Psoas muscle (tissue), 8 donors: Measurements from ENCODE around the gene TFF1. TPM values are rescaled to one million over a fixed set of nuclear protein-coding genes. Genes with fewer than 3 reads are reported as not detected.

Experiments
- ATAC-seq, 4 donors: fragments of 200-7000 bp; cut with Tn5 transposase; one replicate each; pipeline ENCODE4 v1.9.1; 2020; ENCODE audit warnings: moderate library complexity in 3 of 4, mild to moderate bottlenecking in 2 of 4
- DNase-seq, 2 donors: peaks; one replicate each; pipeline ENCODE4 v3.0.0-alpha.2; 2020
- H3K27ac ChIP-seq: fragments of 200-600 bp; one replicate; pipeline ENCODE4 v1.8.0; 2022
- H3K27me3 ChIP-seq, 3 donors: fragments of 200-600 bp in 1 of 3; one replicate each; pipeline versions ENCODE4 v1.6.1 to v1.8.0; 2013 to 2022; ENCODE audit warnings: low read length in 2 of 3, mild to moderate bottlenecking in 2 of 3, moderate library complexity in 1 of 3; ENCODE audit not compliant: insufficient read depth in 3 of 3
- H3K36me3 ChIP-seq, 2 donors: fragments of 200-600 bp in 1 of 2; one replicate each; pipeline versions ENCODE4 v1.6.1 to v1.8.0; 2013 to 2022; ENCODE audit warnings: low read depth in 1 of 2, mild to moderate bottlenecking in 1 of 2, moderate library complexity in 1 of 2; ENCODE audit not compliant: insufficient read depth in 1 of 2
- H3K4me1 ChIP-seq: fragments of 200-600 bp; one replicate; pipeline ENCODE4 v1.8.0; 2022
- H3K4me3 ChIP-seq: fragments of 200-600 bp; one replicate; pipeline ENCODE4 v1.8.0; 2022; ENCODE audit warnings: mild to moderate bottlenecking
- H3K9me3 ChIP-seq: fragments of 200-600 bp; one replicate; pipeline ENCODE4 v1.8.0; 2022
- CTCF ChIP-seq: fragments of 200-600 bp; IDR thresholded peaks from one replicate; pipeline ENCODE4 v1.8.0; 2022; ENCODE audit warnings: antibody characterized with exemption
- WGBS, 3 donors: extraction: QIAGEN DNeasy Blood & Tissue Kit; methylation state at CpG; one replicate each; pipeline versions ENCODE4 v1.1.6 to v1.1.7; 2013; 5-methylcytosine and 5-hydroxymethylcytosine counted together
- intact Hi-C, 2 donors: fragments of 100-400 bp; cut with DNase I; formaldehyde crosslinking; loops; one replicate each; pipeline versions ENCODE4 v1.11.0 to v1.14.2; 2022
- polyA plus RNA-seq, 3 donors: library from polyadenylated mRNA; stranded (reverse); fragments of 200-250 nt; gene quantifications; one replicate each; pipeline ENCODE4 v1.2.3, GENCODE V29; 2013
- total RNA-seq, 4 donors: library from RNA; stranded (reverse); fragmentation: NEBNext Ultra II Directional in 2 of 4; extraction: Animal tissue kit (Norgen Biotek cat#: 25700) in 2 of 4; gene quantifications; one replicate each; pipeline versions ENCODE4 v1.2.1 to v1.2.4, GENCODE V29; 2021 to 2023
- donor health status: healthy with polysubstance abuse.
- donor health status: DM: no; HTN: no; CAD: no; lungs with moderate emphysema.
- donor health status: Bipolar disorder and iron deficiency.
- donor health status: healthy.
- donor health status: DM: yes; HTN: yes; CAD: no.
- donor health status: DM: no; HTN: no; CAD: no.
- donor health status: DM: no; HTN: no; CAD: no.
- donor health status: DM: yes; HTN: yes; CAD: no.

Gene TFF1
- total and polyA plus RNA-seq, 7 donors, result 0.16 TPM; not detected in 6

GRCh38 chr21:42314616-42315295, 51.6 kb downstream of the TFF1 start:
- DNase-seq, result no peak
- H3K4me1 ChIP-seq, result no peaks in the 10 kb centered on the region
- ATAC-seq, result no peak
- intact Hi-C loops, result no loop called here
- no peak for TF ChIP-seq CTCF
- H3K36me3 ChIP-seq, result no peaks in the 10 kb centered on the region
- H3K27me3 ChIP-seq, result peaks cover 0 to 17% (median 1%) of the 10 kb centered on the region in 3 donors
- H3K4me3 ChIP-seq, result no peak overlapping the region
- H3K27ac ChIP-seq, result no peak overlapping the region
- H3K9me3 ChIP-seq, result no peaks in the 10 kb centered on the region
- 88 to 90% (median 89%) methylated on average over 6 of the region's 6 CpGs for WGBS, 3 donors

- H3K4me1 ChIP-seq, result no peaks in the 10 kb centered on the region
- WGBS, 3 donors, result 26 to 34% (median 31%) methylated on average over 13 of the region's 13 CpGs
- ATAC-seq, result no peak
- no peak overlapping the region for H3K27ac ChIP-seq
- H3K27me3 ChIP-seq, result peaks cover 0 to 24% (median under 1%) of the 10 kb centered on the region in 3 donors
- H3K36me3 ChIP-seq, result no peaks in the 10 kb centered on the region
- no peak for DNase-seq
- no peak overlapping the region for H3K4me3 ChIP-seq
- H3K9me3 ChIP-seq, result no peaks in the 10 kb centered on the region
- intact Hi-C loops, result no loop called here
- TF ChIP-seq CTCF, result no peak
These were observed 52.8 kb downstream of the TFF1 start for GRCh38 chr21:42313501-42313969.

- no peaks in the 10 kb centered on the region for H3K9me3 ChIP-seq
- H3K27ac ChIP-seq, result no peak overlapping the region
- no peak for TF ChIP-seq CTCF
- ATAC-seq (peak in 1 of 4 donors; percentile 18), DNase-seq (no peak)
- H3K27me3 ChIP-seq, result peaks cover 0 to 33% (median 0%) of the 10 kb centered on the region in 3 donors
- H3K4me3 ChIP-seq, result no peak overlapping the region
- H3K4me1 ChIP-seq, result no peaks in the 10 kb centered on the region
- intact Hi-C loops, result no loop called here
- WGBS, 3 donors, result 78 to 81% (median 79%) methylated on average over 14 to 16 of the region's 16 CpGs
- no peaks in the 10 kb centered on the region for H3K36me3 ChIP-seq
These were observed 53.7 kb downstream of the TFF1 start for GRCh38 chr21:42312626-42313104.

Other genes with a start within 250 kb of the TFF1 start
- 10 to 100 TPM in 2 of 4 donors, 1 to 10 TPM in 2; 4.4 to 35.8 (median 16.6) TPM for gene ABCG1, start 147.4 kb downstream of the TFF1 start, total RNA-seq
- gene ABCG1, start 147.4 kb downstream of the TFF1 start, polyA plus RNA-seq, result 1 to 10 TPM; 2.9 to 3.5 (median 3.5) TPM
- gene TFF3, start 51.1 kb downstream of the TFF1 start, total RNA-seq, result 1 to 10 TPM; 1.1 to 3.0 (median 2.3) TPM
- 1 to 10 TPM in 2 of 3 donors, under 1 TPM in 1; 0.92 to 3.3 (median 2.1) TPM for gene TFF3, start 51.1 kb downstream of the TFF1 start, polyA plus RNA-seq
- gene TFF2, start 15.5 kb downstream of the TFF1 start, total RNA-seq, result not detected
- gene TFF2, start 15.5 kb downstream of the TFF1 start, polyA plus RNA-seq, result not detected
- gene TMPRSS3, start 29.5 kb upstream of the TFF1 start, total RNA-seq, result under 1 TPM in 1 of 4 donors, not detected in 3; 0.25 TPM
- not detected for gene TMPRSS3, start 29.5 kb upstream of the TFF1 start, polyA plus RNA-seq
- under 1 TPM in 1 of 4 donors, not detected in 3; 0.21 TPM for gene UBASH3A, start 37.4 kb upstream of the TFF1 start, total RNA-seq
- under 1 TPM in 1 of 3 donors, not detected in 2; 0.06 TPM for gene UBASH3A, start 37.4 kb upstream of the TFF1 start, polyA plus RNA-seq
- gene RSPH1, start 129.7 kb upstream of the TFF1 start, total RNA-seq, result under 1 TPM in 1 of 4 donors, not detected in 3; 0.29 TPM
- under 1 TPM in 1 of 3 donors, not detected in 2; 0.08 TPM for gene RSPH1, start 129.7 kb upstream of the TFF1 start, polyA plus RNA-seq
- 10 to 100 TPM in 2 of 4 donors, 1 to 10 TPM in 2; 8.0 to 18.9 (median 9.4) TPM for gene SLC37A1, start 147.3 kb upstream of the TFF1 start, total RNA-seq
- 1 to 10 TPM; 1.6 to 6.5 (median 3.8) TPM for gene SLC37A1, start 147.3 kb upstream of the TFF1 start, polyA plus RNA-seq